GM10847 (cell line): Measurements from ENCODE around the gene MADD.
A peak's percentile ranks its signal among the peaks of the same experiment; 100 is the strongest.

Experiments used
- POLR2A ChIP-seq: IDR thresholded peaks from 2 replicates; pipeline ENCODE4 v1.6.1; 2011; ENCODE audit not compliant: insufficient read length; ENCODE audit errors: extremely low read depth

Gene MADD

DNA sequence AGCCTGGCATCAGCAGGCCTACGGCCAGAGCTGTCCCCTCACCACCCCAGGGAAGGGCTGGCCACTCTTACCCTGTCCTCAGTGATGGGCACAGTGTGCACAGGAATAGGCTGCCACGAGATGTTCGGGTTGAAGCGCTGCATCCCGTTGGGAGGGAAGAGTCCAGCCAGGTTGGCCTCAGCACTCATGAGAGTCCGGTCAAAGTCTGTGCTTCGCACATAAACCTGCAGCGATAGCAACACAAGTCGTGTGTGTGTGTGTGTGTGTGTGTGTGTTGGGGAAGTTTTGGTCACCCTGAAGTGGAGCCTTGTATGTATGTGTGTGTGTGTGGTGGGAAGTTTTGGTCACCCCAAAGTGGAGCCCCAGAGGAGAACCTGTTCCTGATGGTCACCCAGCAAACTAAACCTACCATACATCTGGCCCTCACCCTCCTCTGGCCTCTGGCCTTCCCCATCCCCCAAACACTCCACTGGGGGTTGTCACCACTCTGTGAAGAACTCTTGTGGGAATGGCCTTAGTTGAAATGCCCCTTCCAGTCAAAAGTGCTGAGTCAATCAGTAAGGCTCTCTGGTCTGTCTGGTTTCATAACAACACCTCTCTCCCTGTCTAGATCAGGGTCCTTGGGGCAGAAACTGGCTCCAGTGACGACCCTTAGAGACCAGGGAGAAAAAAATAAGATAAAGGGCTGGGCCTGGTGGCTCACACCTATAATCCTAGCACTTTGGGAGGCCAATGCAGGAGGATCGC, 24.1 kb upstream of the MADD start:
- TF ChIP-seq POLR2A, result no peak

DNA sequence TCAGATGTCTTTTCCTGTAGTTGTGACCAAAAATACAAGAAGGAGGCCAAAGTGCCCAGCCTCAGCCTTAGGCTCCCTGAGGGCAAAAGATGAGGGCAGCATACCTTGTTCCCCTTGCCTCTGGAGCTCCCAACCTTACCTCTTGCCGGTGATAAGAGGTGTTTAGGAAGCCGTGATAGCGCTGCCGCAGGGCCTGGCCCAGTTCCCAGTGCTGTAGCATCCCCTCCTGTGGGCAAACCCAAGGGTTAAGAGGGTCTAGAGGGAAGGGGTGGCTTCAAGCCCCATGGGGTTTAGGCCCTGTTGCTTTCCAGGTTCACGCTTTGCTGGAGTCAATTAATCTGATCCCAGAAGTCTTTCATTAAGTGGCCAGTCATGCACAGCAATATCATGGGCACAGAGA, 22.4 kb upstream of the MADD start:
- no peak for TF ChIP-seq POLR2A

DNA sequence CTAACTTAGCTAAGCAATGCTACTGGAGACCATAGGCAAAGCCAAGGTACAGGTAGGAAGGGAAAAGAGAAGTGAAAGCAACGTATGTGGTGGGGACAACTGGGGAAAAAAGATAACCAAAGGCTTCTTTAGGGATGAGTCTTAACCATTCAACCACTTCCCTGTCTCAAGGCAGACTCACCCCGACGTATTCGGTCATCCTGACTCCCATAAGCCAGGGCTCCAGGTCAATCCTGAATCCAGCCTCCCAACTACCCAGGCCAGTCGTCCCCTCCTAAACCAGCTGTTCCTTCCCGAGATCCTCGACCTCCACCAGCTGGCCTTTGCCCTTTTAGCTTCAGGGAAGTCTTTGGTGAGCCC, 21.6 kb upstream of the MADD start:
- TF ChIP-seq POLR2A, result no peak

DNA sequence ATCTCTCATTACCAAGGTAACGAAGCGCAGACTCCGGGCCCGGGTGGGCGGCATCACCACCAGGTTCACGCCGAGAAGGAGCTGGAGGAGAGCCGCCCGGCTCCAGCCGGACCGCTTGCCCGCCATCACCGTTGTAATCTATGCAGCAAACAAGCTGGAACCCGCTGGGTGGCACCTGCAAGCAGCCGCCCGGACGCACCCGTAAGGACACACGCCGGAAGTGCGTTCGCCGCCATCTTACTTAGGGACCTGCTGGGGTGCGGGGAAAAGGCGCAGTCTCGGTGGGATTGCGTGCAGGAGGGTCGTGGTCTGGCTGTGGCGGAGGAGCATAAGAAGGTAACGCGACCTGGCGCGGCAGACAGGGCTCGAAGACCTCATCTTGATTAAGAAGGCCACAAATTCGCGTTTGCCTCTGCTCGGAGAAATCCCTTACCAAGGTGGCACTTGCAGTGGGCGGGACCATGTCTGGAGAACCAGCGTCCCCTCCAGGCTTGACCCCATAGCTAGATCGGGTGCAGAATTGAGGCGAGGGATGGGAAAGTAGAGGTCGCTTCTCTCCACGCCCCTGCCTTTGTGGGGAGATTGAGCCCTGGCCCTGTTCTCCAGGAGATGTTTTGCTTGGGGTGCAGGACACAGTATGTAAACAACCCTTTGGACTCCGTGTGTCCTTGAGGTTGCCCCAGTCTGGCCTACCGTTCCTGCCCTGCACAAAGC, 21.1 kb upstream of the MADD start, which contains the start of gene ACP2:
ACP2 (minus strand) TSS at position 151 of the 714 bp plus-strand sequence; CDS start at position 126, 25 bp downstream.
- peak; percentile 86 for TF ChIP-seq POLR2A

DNA sequence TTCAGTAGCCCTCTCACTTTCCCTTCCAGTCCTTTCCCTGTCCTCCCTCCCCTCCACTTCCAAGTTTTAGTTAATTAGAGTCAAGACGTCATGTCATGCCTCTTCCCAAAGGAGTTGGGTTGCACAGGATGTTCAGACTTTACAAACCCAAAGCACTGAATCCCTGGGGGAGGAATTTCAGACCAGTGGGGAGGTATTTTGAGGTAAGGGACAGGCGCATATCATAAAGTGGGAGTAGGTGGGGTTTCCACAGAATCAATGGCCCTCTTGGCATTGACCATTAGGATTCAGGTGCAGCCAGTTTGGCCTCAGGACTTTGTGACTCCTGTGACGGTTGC, 20.6 kb upstream of the MADD start:
- TF ChIP-seq POLR2A, result no peak

DNA sequence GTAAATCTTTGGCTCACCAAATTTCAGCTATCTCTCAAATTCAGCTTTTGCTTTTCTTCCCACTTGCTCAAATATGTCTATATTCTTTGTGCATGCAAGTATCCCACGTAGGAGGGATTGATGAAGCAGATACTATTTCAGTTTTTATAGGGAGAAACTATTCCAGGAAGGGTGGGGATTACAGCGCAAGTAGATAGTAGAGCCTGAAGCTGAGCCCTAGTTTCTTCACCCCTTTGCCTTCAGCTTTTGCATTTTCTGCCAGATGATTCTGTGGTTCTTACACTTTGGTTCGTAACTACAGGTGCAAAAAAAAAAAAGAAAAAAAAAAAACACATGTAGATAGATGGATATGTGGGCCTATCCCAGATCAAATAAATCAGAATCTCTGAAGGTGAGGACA, 18.2 kb upstream of the MADD start:
- no peak for TF ChIP-seq POLR2A

DNA sequence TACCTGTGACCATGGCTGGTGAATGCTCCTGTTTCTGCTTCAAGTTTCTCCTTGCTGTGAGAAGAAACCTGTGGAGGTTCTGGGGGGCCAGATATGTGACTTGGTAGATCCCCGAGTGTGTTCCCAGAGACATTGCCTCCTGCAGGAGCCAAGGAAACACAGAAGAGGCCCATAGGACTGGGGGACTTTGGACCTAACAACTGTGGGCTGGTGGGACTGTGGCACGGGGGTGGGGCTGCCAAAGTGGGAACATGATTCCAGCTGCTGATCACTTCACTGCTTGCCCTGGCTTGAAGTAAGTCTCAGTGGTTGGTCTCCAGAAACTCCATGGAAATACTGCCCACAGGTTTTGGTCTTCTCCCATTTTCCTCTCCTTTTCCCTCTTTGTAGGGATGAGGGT, 16.3 kb upstream of the MADD start:
- no peak for TF ChIP-seq POLR2A

DNA sequence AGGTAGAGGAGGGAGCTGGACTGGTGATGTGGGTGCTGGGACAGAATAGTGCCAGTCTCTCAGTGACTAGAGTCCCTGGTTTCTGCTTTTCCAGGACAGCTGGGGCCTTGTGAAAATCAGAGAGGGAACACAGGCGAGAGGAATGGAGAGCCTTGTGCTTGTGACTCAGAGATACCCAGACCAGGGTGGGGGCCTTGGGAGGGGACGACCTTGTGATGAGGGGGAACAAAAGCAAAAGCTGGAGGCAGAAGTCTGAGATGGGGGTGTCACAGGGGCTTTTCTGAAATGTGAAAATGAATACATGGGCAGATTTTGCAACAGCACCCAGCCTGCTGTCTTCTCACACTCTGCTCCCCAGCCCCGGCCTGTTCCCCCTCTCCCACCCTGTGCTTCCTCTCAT, 15.5 kb upstream of the MADD start:
- no peak for TF ChIP-seq POLR2A

DNA sequence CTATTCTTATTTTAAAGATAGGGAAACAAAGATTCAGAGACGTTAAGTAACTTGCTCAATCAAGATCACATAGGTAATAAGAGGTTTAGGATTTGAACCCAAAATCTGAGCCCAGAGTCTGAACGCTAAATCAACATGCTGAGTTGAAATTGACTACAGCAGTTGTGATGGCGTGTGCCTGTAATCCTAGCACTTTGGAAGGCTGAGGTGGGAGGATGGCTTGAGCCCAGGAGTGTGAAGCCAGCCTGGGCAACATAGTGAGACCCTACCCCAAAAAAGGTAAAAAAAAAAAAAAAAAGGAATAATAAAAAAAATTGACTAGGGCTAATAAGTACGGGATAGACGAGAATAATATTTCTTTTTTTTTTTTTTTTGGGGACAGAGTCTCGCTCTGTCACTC, 13.6 kb upstream of the MADD start:
- no peak for TF ChIP-seq POLR2A

DNA sequence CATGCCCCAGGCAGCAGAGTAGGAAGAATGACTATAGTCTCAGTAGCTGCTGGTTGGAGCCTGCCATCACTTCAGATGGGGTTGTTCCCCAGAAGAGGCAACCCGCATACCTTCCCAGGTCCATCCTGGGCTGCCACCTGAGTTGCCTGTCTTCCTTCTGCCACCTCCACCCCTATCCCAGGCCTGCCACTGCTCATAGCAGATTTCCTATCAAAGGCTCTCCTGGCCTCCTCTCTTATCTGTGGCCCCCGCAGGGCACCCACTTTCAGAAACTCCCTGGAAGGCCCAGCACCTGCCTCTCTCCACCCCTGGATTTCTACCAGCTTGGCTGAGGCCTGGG, 12.8 kb upstream of the MADD start:
- TF ChIP-seq POLR2A, result no peak

DNA sequence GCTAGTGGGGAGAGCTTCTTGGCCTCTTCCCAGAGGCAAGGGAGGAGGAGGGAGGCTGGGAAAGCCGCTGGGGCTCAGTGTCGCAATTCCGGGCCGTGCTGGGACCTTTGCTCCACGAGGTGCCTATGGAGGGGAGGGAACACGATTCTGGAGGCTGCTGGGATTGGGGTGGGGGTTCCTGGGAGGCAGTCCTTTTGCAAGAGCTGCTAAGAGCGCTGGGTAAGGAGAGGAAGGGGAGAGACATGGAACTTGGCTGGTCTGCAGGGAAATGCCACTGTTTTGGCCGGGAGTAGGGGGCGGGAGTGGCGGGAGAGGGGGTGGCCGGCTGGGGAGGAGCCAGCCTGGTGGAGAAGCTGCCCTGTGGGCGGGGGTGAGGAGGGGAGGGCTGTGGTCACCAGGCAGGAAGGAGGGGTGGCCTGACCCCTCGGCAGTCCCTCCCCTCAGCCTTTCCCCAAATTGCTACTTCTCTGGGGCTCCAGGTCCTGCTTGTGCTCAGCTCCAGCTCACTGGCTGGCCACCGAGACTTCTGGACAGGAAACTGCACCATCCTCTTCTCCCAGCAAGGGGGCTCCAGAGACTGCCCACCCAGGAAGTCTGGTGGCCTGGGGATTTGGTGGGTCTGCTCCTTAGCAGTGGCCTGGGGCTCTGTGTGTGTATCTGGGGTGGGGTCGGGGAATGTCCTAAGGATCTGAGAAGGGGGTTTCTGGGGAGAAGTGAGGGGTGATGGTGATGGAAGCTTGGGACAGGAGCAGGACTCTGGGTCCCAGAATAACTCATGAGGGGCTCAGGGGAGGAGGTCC, 12.2 kb upstream of the MADD start, which contains the start of gene NR1H3:
NR1H3 (plus strand) TSS at position 480 of the 800 bp plus-strand sequence. CDS start 1,221 bp downstream, outside the sequence.
- no peak for TF ChIP-seq POLR2A

DNA sequence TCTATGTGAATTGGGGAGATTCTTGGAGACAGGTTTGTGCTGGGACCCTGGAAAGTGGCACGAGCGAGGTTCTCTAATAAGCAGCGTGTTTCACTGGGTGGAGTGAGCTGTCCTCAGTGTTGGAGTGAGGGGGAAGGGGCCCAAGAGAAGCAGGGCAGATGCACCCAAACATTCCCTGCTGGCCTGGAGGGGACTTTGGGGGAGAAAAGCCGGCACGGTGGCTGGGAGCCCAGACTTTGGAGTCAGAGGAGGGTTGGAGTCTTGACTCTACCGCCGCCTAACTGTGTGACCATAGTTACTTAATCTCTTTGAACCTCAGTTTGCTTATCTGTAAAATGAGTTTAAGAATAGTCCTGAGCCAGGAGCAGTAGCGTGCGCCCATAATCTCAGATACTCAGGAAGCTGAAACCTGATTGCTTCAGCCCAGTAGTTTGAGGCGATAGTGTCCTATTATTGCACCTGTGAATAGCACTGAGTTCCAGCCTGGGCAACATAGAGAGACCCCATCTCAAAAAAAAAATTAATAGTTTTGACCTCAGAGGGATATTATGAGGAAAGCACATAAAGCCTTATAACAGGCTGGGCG, 11.5 kb upstream of the MADD start:
- TF ChIP-seq POLR2A, result no peak

DNA sequence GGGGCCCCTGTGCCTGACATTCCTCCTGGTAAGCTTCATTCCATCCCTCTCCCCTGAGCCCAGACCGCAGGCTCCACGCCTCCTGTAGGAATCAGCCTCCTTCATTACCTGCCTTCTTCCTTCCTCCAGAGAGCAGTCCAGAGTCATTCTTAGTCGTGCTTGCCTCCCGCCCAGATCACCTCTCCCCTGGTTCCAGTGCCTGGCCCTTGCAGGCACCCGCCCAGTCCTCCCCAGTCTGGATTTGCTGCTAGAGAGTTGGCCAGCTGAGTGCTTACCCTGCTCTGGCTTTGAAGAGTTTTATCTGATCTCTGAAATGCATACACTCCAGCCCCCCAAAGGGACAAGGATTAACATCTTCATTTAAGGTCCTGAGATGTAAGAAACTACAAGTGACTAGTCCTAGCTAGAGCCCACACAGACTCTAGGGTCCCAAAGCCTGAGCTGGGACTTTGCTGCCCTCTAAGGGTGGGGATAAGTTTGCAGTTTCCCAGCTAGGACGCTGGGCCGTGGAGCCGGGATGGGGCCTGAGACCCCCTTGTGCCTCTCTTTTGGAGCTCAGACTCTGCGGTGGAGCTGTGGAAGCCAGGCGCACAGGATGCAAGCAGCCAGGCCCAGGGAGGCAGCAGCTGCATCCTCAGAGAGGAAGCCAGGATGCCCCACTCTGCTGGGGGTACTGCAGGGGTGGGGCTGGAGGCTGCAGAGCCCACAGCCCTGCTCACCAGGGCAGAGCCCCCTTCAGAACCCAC, 10.5 kb upstream of the MADD start:
- no peak for TF ChIP-seq POLR2A

DNA sequence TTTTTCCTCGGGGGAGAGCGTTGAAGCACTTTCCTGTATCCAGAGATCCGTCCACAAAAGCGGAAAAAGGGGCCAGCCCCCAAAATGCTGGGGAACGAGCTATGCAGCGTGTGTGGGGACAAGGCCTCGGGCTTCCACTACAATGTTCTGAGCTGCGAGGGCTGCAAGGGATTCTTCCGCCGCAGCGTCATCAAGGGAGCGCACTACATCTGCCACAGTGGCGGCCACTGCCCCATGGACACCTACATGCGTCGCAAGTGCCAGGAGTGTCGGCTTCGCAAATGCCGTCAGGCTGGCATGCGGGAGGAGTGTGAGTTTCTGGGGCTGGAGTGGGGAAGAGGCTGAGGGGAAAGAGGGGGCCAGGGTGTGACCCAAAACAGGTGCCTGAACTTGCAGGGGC, 9.6 kb upstream of the MADD start:
- TF ChIP-seq POLR2A, result no peak

DNA sequence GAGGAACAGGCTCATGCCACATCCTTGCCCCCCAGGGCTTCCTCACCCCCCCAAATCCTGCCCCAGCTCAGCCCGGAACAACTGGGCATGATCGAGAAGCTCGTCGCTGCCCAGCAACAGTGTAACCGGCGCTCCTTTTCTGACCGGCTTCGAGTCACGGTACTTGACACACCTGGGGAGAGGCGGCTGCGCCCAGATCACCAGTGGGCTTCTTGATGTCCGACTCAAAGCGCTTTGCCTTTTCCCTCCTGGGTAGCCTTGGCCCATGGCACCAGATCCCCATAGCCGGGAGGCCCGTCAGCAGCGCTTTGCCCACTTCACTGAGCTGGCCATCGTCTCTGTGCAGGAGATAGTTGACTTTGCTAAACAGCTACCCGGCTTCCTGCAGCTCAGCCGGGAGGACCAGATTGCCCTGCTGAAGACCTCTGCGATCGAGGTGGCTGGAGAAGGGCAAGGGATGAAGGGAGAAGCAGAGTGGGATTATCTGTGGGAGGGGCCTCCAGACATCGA, 8.6 kb upstream of the MADD start:
- no peak for TF ChIP-seq POLR2A
